HEK293 (cell line): Measurements from ENCODE around the gene FGFRL1.

ENCODE experiments used
- BCL11B ChIP-seq: fragments of 450-650 bp; formaldehyde crosslinking; IDR thresholded peaks from 2 replicates; pipeline ENCODE4 v1.5.1; 2016; ENCODE audit warnings: low read depth, missing biosample characterization, missing genetic modification characterization
- KLF10 ChIP-seq: fragments of 450-650 bp; IDR thresholded peaks from 2 replicates; pipeline ENCODE4 v1.5.1; 2018; ENCODE audit warnings: missing biosample characterization, mild to moderate bottlenecking, missing genetic modification characterization
- KLF16 ChIP-seq: fragments of 450-650 bp; formaldehyde crosslinking; IDR thresholded peaks from 2 replicates; pipeline ENCODE4 v1.5.1; 2017; ENCODE audit warnings: missing biosample characterization, missing genetic modification characterization
- KLF8 ChIP-seq: fragments of 450-650 bp; formaldehyde crosslinking; IDR thresholded peaks from 2 replicates; pipeline ENCODE4 v1.5.1; 2016; ENCODE audit warnings: missing biosample characterization, missing genetic modification characterization
- MEIS1 ChIP-seq: sonication (generic); formaldehyde crosslinking; IDR thresholded peaks from 2 replicates; pipeline ENCODE4 v1.8.1; 2022; ENCODE audit warnings: missing genetic modification reagents, mild to moderate bottlenecking, borderline replicate concordance
- PRDM6 ChIP-seq: fragments of 450-650 bp; formaldehyde crosslinking; IDR thresholded peaks from 2 replicates; pipeline ENCODE4 v1.5.1; 2017; ENCODE audit warnings: missing biosample characterization, missing genetic modification characterization
- SCRT1 ChIP-seq: fragments of 450-650 bp; formaldehyde crosslinking; IDR thresholded peaks from 2 replicates; pipeline ENCODE4 v1.5.1; 2016; ENCODE audit warnings: missing biosample characterization, missing genetic modification characterization, borderline replicate concordance
- SCRT2 ChIP-seq: fragments of 450-650 bp; formaldehyde crosslinking; IDR thresholded peaks from 2 replicates; pipeline ENCODE4 v1.5.1; 2016; ENCODE audit warnings: missing biosample characterization, missing genetic modification characterization
- SP3 ChIP-seq: fragments of 450-650 bp; formaldehyde crosslinking; IDR thresholded peaks from 2 replicates; pipeline ENCODE4 v1.5.1; 2016; ENCODE audit warnings: missing biosample characterization, missing genetic modification characterization
- TCF7L2 ChIP-seq: IDR thresholded peaks from 2 replicates; pipeline ENCODE4 v1.6.1; 2011; ENCODE audit warnings: low read depth, mild to moderate bottlenecking, inconsistent platforms, low read length, moderate library complexity, borderline replicate concordance
- ZBTB11 ChIP-seq: fragments of 450-650 bp; formaldehyde crosslinking; conservative IDR thresholded peaks from 2 replicates; pipeline ENCODE4 v1.5.1; 2016; ENCODE audit warnings: low read depth, missing biosample characterization, missing genetic modification characterization
- ZBTB20 ChIP-seq: fragments of 450-650 bp; formaldehyde crosslinking; IDR thresholded peaks from 2 replicates; pipeline ENCODE4 v1.5.1; 2016; ENCODE audit warnings: missing biosample characterization, missing genetic modification characterization
- ZBTB7A ChIP-seq: fragments of 450-650 bp; formaldehyde crosslinking; IDR thresholded peaks from 2 replicates; pipeline ENCODE4 v1.5.1; 2016; ENCODE audit warnings: low read depth, missing biosample characterization, missing genetic modification characterization
- ZFP41 ChIP-seq: fragments of 450-650 bp; formaldehyde crosslinking; IDR thresholded peaks from 2 replicates; pipeline ENCODE4 v1.5.1; 2016; ENCODE audit warnings: missing biosample characterization, missing genetic modification characterization, borderline replicate concordance
- ZFP69B ChIP-seq: fragments of 450-650 bp; formaldehyde crosslinking; IDR thresholded peaks from 2 replicates; pipeline ENCODE4 v1.5.1; 2016; ENCODE audit warnings: missing biosample characterization, missing genetic modification characterization
- ZNF10 ChIP-seq: fragments of 450-650 bp; formaldehyde crosslinking; IDR thresholded peaks from 2 replicates; pipeline ENCODE4 v1.5.1; 2017; ENCODE audit warnings: missing biosample characterization, missing genetic modification characterization
- ZNF155 ChIP-seq: fragments of 450-650 bp; formaldehyde crosslinking; IDR thresholded peaks from 2 replicates; pipeline ENCODE4 v1.5.1; 2016; ENCODE audit warnings: missing biosample characterization, missing genetic modification characterization
- ZNF274 ChIP-seq, 2 experiments: fragments of 200-500 bp in 1 of 2; fragments of 450-650 bp in 1 of 2; sonication (Bioruptor generic) in 1 of 2; formaldehyde crosslinking in 1 of 2; IDR thresholded peaks; 2 replicates each; pipeline versions ENCODE4 v1.5.1 to v1.6.1; 2014 to 2016; ENCODE audit warnings: borderline replicate concordance in 1 of 2, inconsistent platforms in 1 of 2, low read length in 1 of 2, missing biosample characterization in 1 of 2, missing genetic modification characterization in 1 of 2
- ZNF423 ChIP-seq: fragments of 450-650 bp; formaldehyde crosslinking; IDR thresholded peaks from 2 replicates; pipeline ENCODE4 v1.5.1; 2016; ENCODE audit warnings: missing biosample characterization, missing genetic modification characterization
- ZNF449 ChIP-seq: fragments of 450-650 bp; formaldehyde crosslinking; IDR thresholded peaks from 2 replicates; pipeline ENCODE4 v1.5.1; 2017; ENCODE audit warnings: missing biosample characterization, mild to moderate bottlenecking, missing genetic modification characterization, moderate library complexity
- ZNF548 ChIP-seq: fragments of 450-650 bp; formaldehyde crosslinking; IDR thresholded peaks from 2 replicates; pipeline ENCODE4 v1.5.1; 2016; ENCODE audit warnings: missing biosample characterization, missing genetic modification characterization
- ZNF571 ChIP-seq: fragments of 450-650 bp; formaldehyde crosslinking; IDR thresholded peaks from 2 replicates; pipeline ENCODE4 v1.5.0; 2017; ENCODE audit warnings: missing biosample characterization, missing genetic modification characterization
- ZNF585B ChIP-seq: fragments of 450-650 bp; formaldehyde crosslinking; IDR thresholded peaks from 2 replicates; pipeline ENCODE4 v1.5.1; 2016; ENCODE audit warnings: missing biosample characterization, missing genetic modification characterization
- ZNF621 ChIP-seq: fragments of 450-650 bp; formaldehyde crosslinking; IDR thresholded peaks from 2 replicates; pipeline ENCODE4 v1.5.1; 2017; ENCODE audit warnings: missing biosample characterization, missing genetic modification characterization
- ZNF629 ChIP-seq: fragments of 450-650 bp; formaldehyde crosslinking; IDR thresholded peaks from 2 replicates; pipeline ENCODE4 v1.5.1; 2017; ENCODE audit warnings: missing biosample characterization, missing genetic modification characterization
- ZNF677 ChIP-seq: fragments of 450-650 bp; IDR thresholded peaks from 2 replicates; pipeline ENCODE4 v1.5.0; 2018; ENCODE audit warnings: missing biosample characterization, mild to moderate bottlenecking, missing genetic modification characterization, moderate library complexity
- ZNF768 ChIP-seq: fragments of 450-650 bp; formaldehyde crosslinking; IDR thresholded peaks from 2 replicates; pipeline ENCODE4 v1.5.1; 2018; ENCODE audit warnings: missing biosample characterization, mild to moderate bottlenecking, missing genetic modification characterization
- ZNF791 ChIP-seq: fragments of 450-650 bp; formaldehyde crosslinking; IDR thresholded peaks from 2 replicates; pipeline ENCODE4 v1.5.1; 2016; ENCODE audit warnings: missing biosample characterization, missing genetic modification characterization
- ZNF837 ChIP-seq: fragments of 450-650 bp; formaldehyde crosslinking; IDR thresholded peaks from 2 replicates; pipeline ENCODE4 v1.5.1; 2016; ENCODE audit warnings: missing biosample characterization, missing genetic modification characterization
- ZSCAN16 ChIP-seq: fragments of 450-650 bp; formaldehyde crosslinking; IDR thresholded peaks from 2 replicates; pipeline ENCODE4 v1.5.1; 2016; ENCODE audit warnings: missing biosample characterization, missing genetic modification characterization
- TF ChIP-seq, protein P1 (sequence below): fragments of 450-650 bp; formaldehyde crosslinking; optimal IDR thresholded peaks from 2 replicates; pipeline ENCODE3; 2016; ENCODE audit warnings: missing biosample characterization, mild to moderate bottlenecking, missing genetic modification characterization
- TF ChIP-seq, protein P2 (sequence below): fragments of 450-650 bp; formaldehyde crosslinking; IDR thresholded peaks from 2 replicates; pipeline ENCODE4 v1.5.1; 2016; ENCODE audit warnings: missing biosample characterization, missing genetic modification characterization

FGFRL1 gene

DNA sequence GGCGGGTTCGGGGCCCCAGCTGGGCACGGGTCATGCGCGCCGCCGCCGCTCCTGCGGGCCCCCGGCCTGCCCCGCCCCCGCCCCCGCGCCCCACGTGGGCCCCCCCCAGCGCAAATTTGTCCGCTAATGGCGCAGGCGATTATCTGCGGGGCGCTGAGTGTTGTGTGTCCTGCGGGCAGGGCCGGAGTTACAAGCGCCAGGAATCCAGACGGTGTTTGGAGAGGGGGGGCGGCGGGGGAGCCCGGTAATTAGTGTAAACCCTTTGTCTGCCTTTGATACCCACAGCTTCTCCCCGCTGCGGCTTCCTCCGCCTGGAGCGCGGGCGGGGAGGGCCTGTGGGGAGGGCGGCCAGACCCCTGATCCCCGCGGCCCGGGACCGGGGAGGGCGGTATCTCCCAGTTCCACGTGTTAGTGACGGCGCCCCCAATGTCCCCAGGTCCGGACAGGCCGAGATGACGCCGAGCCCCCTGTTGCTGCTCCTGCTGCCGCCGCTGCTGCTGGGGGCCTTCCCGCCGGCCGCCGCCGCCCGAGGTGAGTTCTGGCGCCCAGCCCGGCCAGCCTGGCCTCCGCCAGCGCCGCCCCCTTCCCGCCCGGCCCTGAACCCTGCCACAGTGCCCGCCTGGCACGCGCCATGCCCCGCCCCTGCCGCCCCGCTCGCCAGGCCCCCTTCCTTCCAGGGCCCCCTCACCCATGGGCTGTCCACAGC is 761 bp downstream of the FGFRL1 start (continued):
- TF ChIP-seq, protein P1, sequence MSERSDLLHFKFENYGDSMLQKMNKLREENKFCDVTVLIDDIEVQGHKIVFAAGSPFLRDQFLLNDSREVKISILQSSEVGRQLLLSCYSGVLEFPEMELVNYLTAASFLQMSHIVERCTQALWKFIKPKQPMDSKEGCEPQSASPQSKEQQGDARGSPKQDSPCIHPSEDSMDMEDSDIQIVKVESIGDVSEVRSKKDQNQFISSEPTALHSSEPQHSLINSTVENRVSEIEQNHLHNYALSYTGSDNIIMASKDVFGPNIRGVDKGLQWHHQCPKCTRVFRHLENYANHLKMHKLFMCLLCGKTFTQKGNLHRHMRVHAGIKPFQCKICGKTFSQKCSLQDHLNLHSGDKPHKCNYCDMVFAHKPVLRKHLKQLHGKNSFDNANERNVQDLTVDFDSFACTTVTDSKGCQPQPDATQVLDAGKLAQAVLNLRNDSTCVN (tag by site-specific recombination), result peak; percentile 45
- TF ChIP-seq ZNF274 (IDR thresholded peaks at IDR 0.05; ENCODE audit: low read length), result no peak
- no peak for TF ChIP-seq ZNF274 (tag by site-specific recombination; IDR thresholded peaks at IDR 0.05; ENCODE audit: borderline replicate concordance)
- no peak for TF ChIP-seq ZSCAN16 (tag by site-specific recombination)
- TF ChIP-seq ZNF10, result no peak
- TF ChIP-seq ZNF423 (tag by site-specific recombination), result no peak
- TF ChIP-seq ZBTB11, result no peak
- TF ChIP-seq SCRT1, result no peak
- TF ChIP-seq KLF8 (tag by site-specific recombination), result no peak
- TF ChIP-seq ZNF548 (tag by site-specific recombination), result no peak
- TF ChIP-seq ZNF155, result no peak
- TF ChIP-seq ZNF629 (tag by site-specific recombination), result no peak
- peak; percentile 58; the same call in 1 of the 2 replicates for TF ChIP-seq SCRT2 (tag by site-specific recombination)
- TF ChIP-seq KLF10 (tag by site-specific recombination), result peak; percentile 51
- TF ChIP-seq ZFP41 (tag by site-specific recombination), result no peak
- no peak for TF ChIP-seq ZNF621 (tag by site-specific recombination)
- no peak for TF ChIP-seq ZNF768 (tag by site-specific recombination)
- TF ChIP-seq SP3 (tag by site-specific recombination), result no peak
- TF ChIP-seq KLF16 (tag by site-specific recombination), result no peak
- no peak for TF ChIP-seq MEIS1 (CRISPR knock-in tag)
- TF ChIP-seq, protein P2, sequence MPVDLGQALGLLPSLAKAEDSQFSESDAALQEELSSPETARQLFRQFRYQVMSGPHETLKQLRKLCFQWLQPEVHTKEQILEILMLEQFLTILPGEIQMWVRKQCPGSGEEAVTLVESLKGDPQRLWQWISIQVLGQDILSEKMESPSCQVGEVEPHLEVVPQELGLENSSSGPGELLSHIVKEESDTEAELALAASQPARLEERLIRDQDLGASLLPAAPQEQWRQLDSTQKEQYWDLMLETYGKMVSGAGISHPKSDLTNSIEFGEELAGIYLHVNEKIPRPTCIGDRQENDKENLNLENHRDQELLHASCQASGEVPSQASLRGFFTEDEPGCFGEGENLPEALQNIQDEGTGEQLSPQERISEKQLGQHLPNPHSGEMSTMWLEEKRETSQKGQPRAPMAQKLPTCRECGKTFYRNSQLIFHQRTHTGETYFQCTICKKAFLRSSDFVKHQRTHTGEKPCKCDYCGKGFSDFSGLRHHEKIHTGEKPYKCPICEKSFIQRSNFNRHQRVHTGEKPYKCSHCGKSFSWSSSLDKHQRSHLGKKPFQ (tag by site-specific recombination), result no peak
- no peak for TF ChIP-seq ZNF791 (tag by site-specific recombination)
- TF ChIP-seq ZNF677 (tag by site-specific recombination), result no peak
- peak; percentile 83 for TF ChIP-seq ZBTB20
- TF ChIP-seq TCF7L2, result no peak; the same call in 1 of the 2 replicates
- 0 out of 2 replicates have a peak, but pooled peaks have one; percentile 26 for TF ChIP-seq ZBTB7A (tag by site-specific recombination)
- no peak for TF ChIP-seq BCL11B (tag by site-specific recombination)
- 0 out of 2 replicates have a peak, but pooled peaks have one; percentile 8 for TF ChIP-seq ZNF585B
- no peak for TF ChIP-seq ZNF449
- no peak for TF ChIP-seq ZNF571 (tag by site-specific recombination)
- no peak for TF ChIP-seq ZFP69B (tag by site-specific recombination)
- TF ChIP-seq PRDM6 (tag by site-specific recombination), result no peak
- no peak for TF ChIP-seq ZNF837 (tag by site-specific recombination)
